ENCODE measurements around the gene MARK4. TPM values are rescaled to one million over a fixed set of nuclear protein-coding genes. Genes with fewer than 3 reads are reported as not detected.
"Not testable (repeated sequence)": the region's sequence is repeated elsewhere in the genome, so short reads cannot be mapped to it uniquely, and the experiment has no call there.

The MARK4 gene
- total and polyA plus RNA-seq, 10 donors: 6.5 to 45.8 (median 26.3) TPM

DNA sequence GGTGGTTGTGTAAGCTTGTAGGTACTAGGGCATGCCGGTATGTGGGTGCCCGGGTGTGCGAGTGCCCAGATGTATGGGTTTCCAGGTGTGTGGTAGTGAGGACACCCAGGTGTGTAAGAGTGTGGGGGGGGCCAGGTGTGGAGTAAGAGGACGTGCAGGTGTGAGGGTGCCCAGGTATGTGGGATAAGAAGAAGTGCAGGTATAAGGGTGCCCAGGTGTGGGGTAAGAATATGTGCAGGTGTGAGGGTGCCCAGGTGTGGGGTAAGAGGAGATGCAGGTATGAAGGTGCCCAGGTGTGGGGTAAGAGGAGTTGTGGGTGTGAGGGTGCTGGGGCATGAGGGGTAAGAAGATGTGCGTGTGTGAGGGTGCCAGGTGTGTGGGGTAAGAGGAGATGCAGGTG is 14.3 kb downstream of the MARK4 start:
- Histone ChIP-seq H3K27me3 (replicated peaks in 1 of 7) (no peaks in the 10 kb centered on the region), H3K4me3 (no peak overlapping the region), H3K4me1 (no peaks in the 10 kb centered on the region), H3K27ac (no peak overlapping the region), H3K9me3 (no peaks in the 10 kb centered on the region), H3K36me3 (peaks cover 0 to 87% (median 14%) of the 10 kb centered on the region in 6 donors)
- DNase-seq: no peak
- WGBS, 5 donors: 86 to 97% (median 93%) methylated on average over 5 of the region's 5 CpGs
- TF ChIP-seq POLR2A (IDR thresholded peaks at IDR 0.05): no peak
- TF ChIP-seq, protein P1, sequence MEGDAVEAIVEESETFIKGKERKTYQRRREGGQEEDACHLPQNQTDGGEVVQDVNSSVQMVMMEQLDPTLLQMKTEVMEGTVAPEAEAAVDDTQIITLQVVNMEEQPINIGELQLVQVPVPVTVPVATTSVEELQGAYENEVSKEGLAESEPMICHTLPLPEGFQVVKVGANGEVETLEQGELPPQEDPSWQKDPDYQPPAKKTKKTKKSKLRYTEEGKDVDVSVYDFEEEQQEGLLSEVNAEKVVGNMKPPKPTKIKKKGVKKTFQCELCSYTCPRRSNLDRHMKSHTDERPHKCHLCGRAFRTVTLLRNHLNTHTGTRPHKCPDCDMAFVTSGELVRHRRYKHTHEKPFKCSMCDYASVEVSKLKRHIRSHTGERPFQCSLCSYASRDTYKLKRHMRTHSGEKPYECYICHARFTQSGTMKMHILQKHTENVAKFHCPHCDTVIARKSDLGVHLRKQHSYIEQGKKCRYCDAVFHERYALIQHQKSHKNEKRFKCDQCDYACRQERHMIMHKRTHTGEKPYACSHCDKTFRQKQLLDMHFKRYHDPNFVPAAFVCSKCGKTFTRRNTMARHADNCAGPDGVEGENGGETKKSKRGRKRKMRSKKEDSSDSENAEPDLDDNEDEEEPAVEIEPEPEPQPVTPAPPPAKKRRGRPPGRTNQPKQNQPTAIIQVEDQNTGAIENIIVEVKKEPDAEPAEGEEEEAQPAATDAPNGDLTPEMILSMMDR (IDR thresholded peaks at IDR 0.05 in 8 of 11, conservative IDR thresholded peaks at IDR 0.05 in 3 of 11): no peak
- no peak for TF ChIP-seq POLR2AphosphoS5 (IDR thresholded peaks at IDR 0.05)
- intact Hi-C loops (cut with DNase I; ENCODE audit: low total_unique reads): no loop called here

DNA sequence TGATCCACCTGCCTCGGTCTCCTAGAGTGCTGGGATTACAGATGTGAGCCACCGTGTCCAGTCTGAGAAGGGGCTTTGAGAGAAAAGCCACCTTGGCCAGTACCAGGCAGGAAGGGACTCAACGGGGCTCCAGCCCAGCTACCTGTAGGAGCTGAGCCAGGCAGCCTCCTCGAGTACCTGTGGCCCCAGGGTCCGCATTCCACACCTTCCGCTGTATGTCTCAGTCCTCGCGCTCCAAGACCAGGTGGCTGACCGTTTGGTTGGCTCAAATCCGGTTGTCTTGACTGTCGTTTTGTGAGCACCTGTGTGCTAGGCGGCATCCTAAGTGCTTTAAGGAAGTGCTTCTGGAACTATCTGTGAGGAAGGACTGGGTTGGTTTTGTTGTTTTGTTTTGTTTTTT is 16.2 kb downstream of the MARK4 start:
- no peak for DNase-seq
- Histone ChIP-seq H3K9me3 (no peaks in the 10 kb centered on the region), H3K27ac (no peak overlapping the region), H3K4me3 (no peak overlapping the region), H3K36me3 (peaks cover 0 to 96% (median 27%) of the 10 kb centered on the region in 6 donors), H3K27me3 (replicated peaks in 1 of 7) (no peaks in the 10 kb centered on the region), H3K4me1 (no peaks in the 10 kb centered on the region)
- no peak for TF ChIP-seq POLR2A (IDR thresholded peaks at IDR 0.05)
- TF ChIP-seq, protein P1 (IDR thresholded peaks at IDR 0.05 in 8 of 11, conservative IDR thresholded peaks at IDR 0.05 in 3 of 11): no peak
- no peak for TF ChIP-seq POLR2AphosphoS5 (IDR thresholded peaks at IDR 0.05)
- intact Hi-C loops (cut with DNase I; ENCODE audit: low total_unique reads): no loop called here
- WGBS, 5 donors: 94 to 96% (median 94%) methylated on average over 11 to 12 of the region's 12 CpGs

DNA sequence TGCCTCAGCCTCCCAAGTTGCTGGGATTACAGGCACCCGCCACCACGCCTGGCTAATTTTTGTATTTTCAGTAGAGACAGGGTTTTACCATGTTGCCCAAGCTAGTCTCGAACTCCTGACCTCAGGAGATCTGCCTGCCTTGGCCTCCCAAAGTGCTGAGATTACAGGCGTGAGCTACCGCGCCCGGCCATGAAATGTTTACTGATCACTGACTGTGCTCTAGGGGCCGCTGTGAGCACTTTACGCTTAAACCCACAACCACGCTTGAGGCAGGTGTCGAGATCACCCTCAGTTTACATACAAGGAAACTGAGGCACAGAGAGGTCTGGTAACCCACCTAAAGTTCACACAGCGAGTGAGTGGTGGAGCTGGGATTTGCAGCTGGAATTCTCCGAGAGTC is 18.9 kb downstream of the MARK4 start:
- H3K4me3 ChIP-seq; intact Hi-C loops (cut with DNase I; ENCODE audit: low total_unique reads); H3K4me1 ChIP-seq; DNase-seq; H3K27me3 ChIP-seq (replicated peaks in 1 of 7); H3K27ac ChIP-seq; H3K9me3 ChIP-seq: not testable (repeated sequence)
- peaks cover 0 to 100% (median 47%) of the 10 kb centered on the region in 6 donors for H3K36me3 ChIP-seq
- WGBS, 5 donors: 92 to 95% (median 93%) methylated on average over 13 of the region's 13 CpGs

DNA sequence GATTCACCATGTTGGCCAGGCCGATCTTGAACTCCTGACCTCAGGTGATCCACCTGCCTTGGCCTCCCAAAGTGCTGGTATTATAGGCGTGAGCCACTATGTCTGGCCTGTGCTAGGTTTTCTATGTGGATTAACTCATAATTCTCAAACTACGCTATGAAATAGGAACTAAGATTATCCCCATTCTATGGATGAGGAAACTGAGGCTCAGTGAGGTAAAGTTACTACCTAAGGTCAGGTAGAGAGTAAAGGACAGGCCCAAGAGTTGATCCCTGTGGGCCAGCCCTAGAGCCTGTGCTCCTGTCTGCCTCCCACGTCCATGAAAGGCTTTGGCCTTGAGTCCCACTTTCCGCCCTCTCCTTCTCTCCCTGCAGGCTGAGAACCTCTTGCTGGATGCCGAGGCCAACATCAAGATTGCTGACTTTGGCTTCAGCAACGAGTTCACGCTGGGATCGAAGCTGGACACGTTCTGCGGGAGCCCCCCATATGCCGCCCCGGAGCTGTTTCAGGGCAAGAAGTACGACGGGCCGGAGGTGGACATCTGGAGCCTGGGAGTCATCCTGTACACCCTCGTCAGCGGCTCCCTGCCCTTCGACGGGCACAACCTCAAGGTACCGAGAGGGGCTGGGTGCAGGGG is 20.1 kb downstream of the MARK4 start:
- DNase-seq: no peak
- H3K4me1 ChIP-seq: peaks cover 0 to 9% (median 0%) of the 10 kb centered on the region in 6 donors
- no peak for TF ChIP-seq POLR2A (IDR thresholded peaks at IDR 0.05)
- no peak for TF ChIP-seq POLR2AphosphoS5 (IDR thresholded peaks at IDR 0.05)
- TF ChIP-seq, protein P1 (IDR thresholded peaks at IDR 0.05 in 8 of 11, conservative IDR thresholded peaks at IDR 0.05 in 3 of 11): no peak
- intact Hi-C loops (cut with DNase I; ENCODE audit: low total_unique reads): no loop called here
- no peaks in the 10 kb centered on the region for H3K27me3 ChIP-seq (replicated peaks in 1 of 7)
- H3K36me3 ChIP-seq: peaks cover 0 to 100% (median 50%) of the 10 kb centered on the region in 6 donors
- 90 to 97% (median 94%) methylated on average over 12 to 21 of the region's 21 CpGs for WGBS, 5 donors
- H3K27ac ChIP-seq: no peak overlapping the region
- H3K4me3 ChIP-seq: no peak overlapping the region
- H3K9me3 ChIP-seq: no peaks in the 10 kb centered on the region

Data from spleen (tissue), 11 donors.